ENCODE data around the gene XK.

GRCh38 chrX:37757082-37757481 is 71.5 kb downstream of the XK start:
- no peak for TF ChIP-seq CTCF (IDR thresholded peaks at IDR 0.05)
- no peak for TF ChIP-seq POLR2A (IDR thresholded peaks at IDR 0.05)
- TF ChIP-seq POLR2AphosphoS5 (IDR thresholded peaks at IDR 0.05) = no peak
- TF ChIP-seq EP300 (IDR thresholded peaks at IDR 0.05) = no peak
